Neural cell (in vitro differentiated cells): ENCODE data around the gene RADIL. TPM values are rescaled to one million over a fixed set of nuclear protein-coding genes. Genes with fewer than 3 reads are reported as not detected.

Experiments
- H2AFZ ChIP-seq: fragments of 200-600, 300-800 bp; sonication (generic), shearing (Covaris generic); 2 replicates; pipeline ENCODE4 v1.6.0; 2014; ENCODE audit warnings: low read depth, mild to moderate bottlenecking, antibody characterized with exemption, low read length, moderate library complexity
- H3F3A ChIP-seq: fragments of 200-600 bp; shearing (Covaris generic); 2 replicates; pipeline ENCODE4 v1.6.1; 2016; ENCODE audit warnings: mild to moderate bottlenecking, moderate library complexity, mixed read lengths, antibody characterized with exemption, low read length; ENCODE audit not compliant: insufficient read depth, poor library complexity, severe bottlenecking
- H3K27ac ChIP-seq: fragments of 200-600, 300-800 bp; sonication (generic), shearing (Covaris generic); 2 replicates; pipeline ENCODE4 v1.5.1; 2014; ENCODE audit warnings: mild to moderate bottlenecking, low read length, moderate library complexity
- H3K27me3 ChIP-seq: fragments of 300-800, 200-600 bp; sonication (generic), shearing (Covaris generic); 2 replicates; pipeline ENCODE4 v1.6.0; 2014; ENCODE audit warnings: mild to moderate bottlenecking, low read depth, low read length, moderate library complexity; ENCODE audit not compliant: insufficient read depth
- H3K36me3 ChIP-seq: fragments of 300-800, 200-600 bp; sonication (generic), shearing (Covaris generic); 2 replicates; pipeline ENCODE4 v1.5.1; 2014; ENCODE audit warnings: mild to moderate bottlenecking, antibody characterized with exemption, low read length, moderate library complexity; ENCODE audit not compliant: insufficient read depth
- H3K4me2 ChIP-seq: fragments of 300-800, 200-600 bp; sonication (generic), shearing (Covaris generic); 2 replicates; pipeline ENCODE4 v1.6.0; 2014; ENCODE audit warnings: mild to moderate bottlenecking, low read length
- H3K4me3 ChIP-seq: fragments of 300-800, 200-600 bp; sonication (generic), shearing (Covaris generic); 2 replicates; pipeline ENCODE4 v1.5.1; 2014; ENCODE audit warnings: mild to moderate bottlenecking, low read length, moderate library complexity
- H3K79me2 ChIP-seq: fragments of 200-600 bp; shearing (Covaris generic); replicated peaks from 2 replicates; pipeline ENCODE4 v1.6.0; 2014; ENCODE audit warnings: mild to moderate bottlenecking, low read length, moderate library complexity; ENCODE audit not compliant: insufficient read depth
- H3K9ac ChIP-seq: fragments of 300-800, 200-600 bp; sonication (generic), shearing (Covaris generic); 2 replicates; pipeline ENCODE4 v1.6.1; 2016; ENCODE audit warnings: mild to moderate bottlenecking, low read length, mixed read lengths
- H3K9me2 ChIP-seq: fragments of 200-600 bp; shearing (Covaris generic); 2 replicates; pipeline ENCODE4 v1.6.1; 2016; ENCODE audit warnings: mild to moderate bottlenecking, low read length, mixed read lengths; ENCODE audit not compliant: insufficient read depth
- H3K9me3 ChIP-seq: fragments of 200-600, 300-800 bp; sonication (generic), shearing (Covaris generic); 2 replicates; pipeline ENCODE4 v1.6.1; 2016; ENCODE audit warnings: mild to moderate bottlenecking, mixed run types, low read length, moderate library complexity, mixed read lengths
- H4K20me1 ChIP-seq: fragments of 200-600 bp; shearing (Covaris generic); 2 replicates; pipeline ENCODE4 v1.6.1; 2016; ENCODE audit warnings: mild to moderate bottlenecking, mixed run types; ENCODE audit not compliant: insufficient read depth
- CTCF ChIP-seq: fragments of 450-650 bp; IDR thresholded peaks from 2 replicates; pipeline ENCODE4 v1.5.1; 2014; ENCODE audit warnings: antibody characterized with exemption, mild to moderate bottlenecking, moderate library complexity; ENCODE audit not compliant: poor library complexity, severe bottlenecking
- EP300 ChIP-seq: fragments of 450-650 bp; conservative IDR thresholded peaks from 2 replicates; pipeline ENCODE4 v1.6.1; 2014; ENCODE audit warnings: antibody characterized with exemption, mild to moderate bottlenecking, moderate library complexity; ENCODE audit not compliant: poor library complexity, severe bottlenecking
- EZH2 ChIP-seq: fragments of 200-600, 300-800 bp; shearing (Covaris generic), sonication (generic); IDR thresholded peaks from 2 replicates; pipeline ENCODE4 v1.6.1; 2014; ENCODE audit warnings: antibody characterized with exemption, low read length, borderline replicate concordance, mild to moderate bottlenecking; ENCODE audit not compliant: insufficient read depth, poor library complexity, severe bottlenecking
- MXI1 ChIP-seq: fragments of 450-650 bp; conservative IDR thresholded peaks from 2 replicates; pipeline ENCODE4 v1.6.1; 2014; ENCODE audit warnings: antibody characterized with exemption, mild to moderate bottlenecking; ENCODE audit not compliant: poor library complexity, severe bottlenecking
- POLR2AphosphoS5 ChIP-seq: IDR thresholded peaks from 2 replicates; pipeline ENCODE4 v1.6.1; 2012
- RAD21 ChIP-seq: fragments of 450-650 bp; conservative IDR thresholded peaks from 2 replicates; pipeline ENCODE4 v1.6.1; 2014; ENCODE audit warnings: antibody characterized with exemption, mild to moderate bottlenecking, moderate library complexity
- SMC3 ChIP-seq: fragments of 450-650 bp; conservative IDR thresholded peaks from 2 replicates; pipeline ENCODE4 v1.6.1; 2014; ENCODE audit warnings: antibody characterized with exemption, mild to moderate bottlenecking, moderate library complexity; ENCODE audit not compliant: poor library complexity
- TAF1 ChIP-seq: IDR thresholded peaks from 2 replicates; pipeline ENCODE4 v1.6.1; 2012; ENCODE audit warnings: low read depth
- polyA plus RNA-seq: library from polyadenylated mRNA; depleted of rRNA; stranded (reverse); fragments of >200 nt; gene quantifications from 2 replicates; pipeline ENCODE4 v1.2.3, GENCODE V29; 2014
- TF ChIP-seq, protein P1 (sequence below): IDR thresholded peaks from 2 replicates; pipeline ENCODE4 v1.6.1; 2012; ENCODE audit warnings: borderline replicate concordance

RADIL gene
- polyA plus RNA-seq, 1 donor from 2014 or later = 4.1 TPM

- Histone ChIP-seq H3K9me2 (no peaks in the 10 kb centered on the region), H4K20me1 (no peaks in the 10 kb centered on the region), H3K9ac (peak overlapping the region; percentile 74), H3K79me2 (peaks cover 6% of the 10 kb centered on the region), H3K4me3 (peak overlapping the region; percentile 86), H3F3A (no peaks in the 10 kb centered on the region), H3K27me3 (no peaks in the 10 kb centered on the region), H3K9me3 (no peaks in the 10 kb centered on the region), H3K4me2 (peak overlapping the region; percentile 97), H3K27ac (peak overlapping the region; percentile 65), H2AFZ (peak overlapping the region; percentile 60), H3K36me3 (no peaks in the 10 kb centered on the region)
- no peak for TF ChIP-seq CTCF
- no peak for TF ChIP-seq RAD21
- TF ChIP-seq TAF1 = no peak
- TF ChIP-seq, protein P1, sequence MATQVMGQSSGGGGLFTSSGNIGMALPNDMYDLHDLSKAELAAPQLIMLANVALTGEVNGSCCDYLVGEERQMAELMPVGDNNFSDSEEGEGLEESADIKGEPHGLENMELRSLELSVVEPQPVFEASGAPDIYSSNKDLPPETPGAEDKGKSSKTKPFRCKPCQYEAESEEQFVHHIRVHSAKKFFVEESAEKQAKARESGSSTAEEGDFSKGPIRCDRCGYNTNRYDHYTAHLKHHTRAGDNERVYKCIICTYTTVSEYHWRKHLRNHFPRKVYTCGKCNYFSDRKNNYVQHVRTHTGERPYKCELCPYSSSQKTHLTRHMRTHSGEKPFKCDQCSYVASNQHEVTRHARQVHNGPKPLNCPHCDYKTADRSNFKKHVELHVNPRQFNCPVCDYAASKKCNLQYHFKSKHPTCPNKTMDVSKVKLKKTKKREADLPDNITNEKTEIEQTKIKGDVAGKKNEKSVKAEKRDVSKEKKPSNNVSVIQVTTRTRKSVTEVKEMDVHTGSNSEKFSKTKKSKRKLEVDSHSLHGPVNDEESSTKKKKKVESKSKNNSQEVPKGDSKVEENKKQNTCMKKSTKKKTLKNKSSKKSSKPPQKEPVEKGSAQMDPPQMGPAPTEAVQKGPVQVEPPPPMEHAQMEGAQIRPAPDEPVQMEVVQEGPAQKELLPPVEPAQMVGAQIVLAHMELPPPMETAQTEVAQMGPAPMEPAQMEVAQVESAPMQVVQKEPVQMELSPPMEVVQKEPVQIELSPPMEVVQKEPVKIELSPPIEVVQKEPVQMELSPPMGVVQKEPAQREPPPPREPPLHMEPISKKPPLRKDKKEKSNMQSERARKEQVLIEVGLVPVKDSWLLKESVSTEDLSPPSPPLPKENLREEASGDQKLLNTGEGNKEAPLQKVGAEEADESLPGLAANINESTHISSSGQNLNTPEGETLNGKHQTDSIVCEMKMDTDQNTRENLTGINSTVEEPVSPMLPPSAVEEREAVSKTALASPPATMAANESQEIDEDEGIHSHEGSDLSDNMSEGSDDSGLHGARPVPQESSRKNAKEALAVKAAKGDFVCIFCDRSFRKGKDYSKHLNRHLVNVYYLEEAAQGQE = no peak
- no peak for TF ChIP-seq MXI1
- no peak for TF ChIP-seq EZH2
- no peak for TF ChIP-seq SMC3
- TF ChIP-seq POLR2AphosphoS5 = no peak
- no peak for TF ChIP-seq EP300
Measured at GRCh38 chr7:4883033-4883371, 514 bp downstream of the RADIL start.

DNA sequence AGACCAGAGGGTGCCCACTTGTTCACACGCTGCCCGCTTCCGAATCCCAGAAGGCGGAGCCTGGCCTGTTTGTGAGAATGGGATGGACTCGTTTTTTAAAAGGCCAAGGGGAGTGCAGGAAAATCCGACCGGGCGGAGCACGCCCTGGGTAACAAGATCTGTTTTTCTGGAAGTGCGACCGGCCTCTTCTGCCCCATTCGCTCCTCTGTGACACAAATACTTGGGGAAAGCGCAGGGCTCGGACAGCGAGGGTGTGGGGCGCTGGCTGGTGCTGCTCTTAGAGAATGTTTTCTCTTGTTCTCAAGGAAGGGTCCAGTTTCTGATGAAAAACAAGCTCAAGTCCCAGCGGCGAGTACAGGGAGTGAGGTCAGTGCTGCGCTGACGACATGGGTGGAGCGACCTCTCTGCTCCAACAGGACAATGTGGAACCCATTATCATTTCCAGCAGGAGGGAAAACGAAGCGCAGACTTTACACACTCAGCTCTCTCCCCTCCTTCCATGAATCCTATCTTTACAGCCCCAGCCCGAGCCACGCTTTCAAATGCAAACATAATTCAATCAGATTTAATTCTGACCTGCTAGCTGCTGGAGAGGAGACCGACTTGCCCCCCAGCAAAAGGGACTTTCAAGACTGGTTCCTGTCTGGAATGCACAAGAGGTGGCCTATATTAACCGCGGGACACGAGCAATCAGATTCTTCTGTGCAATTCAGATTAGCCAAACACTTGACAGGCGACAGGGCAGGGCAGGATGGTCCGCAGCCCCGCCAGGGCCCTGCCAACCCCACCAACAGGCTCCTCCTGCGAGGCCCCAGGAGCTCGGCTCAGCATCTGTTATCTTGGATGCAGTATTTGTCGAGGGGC is 1.1 kb downstream of the RADIL start:
- H3K4me2 ChIP-seq = peak overlapping the region; percentile 97
- peak overlapping the region; percentile 60 for H2AFZ ChIP-seq
- peak overlapping the region; percentile 74 for H3K9ac ChIP-seq
- H3K36me3 ChIP-seq = no peaks in the 10 kb centered on the region
- TF ChIP-seq EZH2 (no peak), TAF1 (no peak), RAD21 (no peak), EP300 (no peak), SMC3 (peak; percentile 8), CTCF (no peak), MXI1 (peak; percentile 21), POLR2AphosphoS5 (peak; percentile 37)
- TF ChIP-seq, protein P1 = peak; percentile 55
- H3K27ac ChIP-seq = peak overlapping the region; percentile 65
- H3F3A ChIP-seq = no peaks in the 10 kb centered on the region
- no peaks in the 10 kb centered on the region for H4K20me1 ChIP-seq
- H3K79me2 ChIP-seq = peaks cover 6% of the 10 kb centered on the region
- H3K27me3 ChIP-seq = no peaks in the 10 kb centered on the region
- H3K9me3 ChIP-seq = no peaks in the 10 kb centered on the region
- H3K4me3 ChIP-seq = peak overlapping the region; percentile 86
- H3K9me2 ChIP-seq = no peaks in the 10 kb centered on the region
